Measurements from ENCODE around the gene EEF1AKMT3. TPM values are rescaled to one million over a fixed set of nuclear protein-coding genes. Genes with fewer than 3 reads are reported as not detected.

EEF1AKMT3 gene
- total RNA-seq, 4 donors from 2014 or later, result 1.9 to 6.7 (median 4.3) TPM

DNA sequence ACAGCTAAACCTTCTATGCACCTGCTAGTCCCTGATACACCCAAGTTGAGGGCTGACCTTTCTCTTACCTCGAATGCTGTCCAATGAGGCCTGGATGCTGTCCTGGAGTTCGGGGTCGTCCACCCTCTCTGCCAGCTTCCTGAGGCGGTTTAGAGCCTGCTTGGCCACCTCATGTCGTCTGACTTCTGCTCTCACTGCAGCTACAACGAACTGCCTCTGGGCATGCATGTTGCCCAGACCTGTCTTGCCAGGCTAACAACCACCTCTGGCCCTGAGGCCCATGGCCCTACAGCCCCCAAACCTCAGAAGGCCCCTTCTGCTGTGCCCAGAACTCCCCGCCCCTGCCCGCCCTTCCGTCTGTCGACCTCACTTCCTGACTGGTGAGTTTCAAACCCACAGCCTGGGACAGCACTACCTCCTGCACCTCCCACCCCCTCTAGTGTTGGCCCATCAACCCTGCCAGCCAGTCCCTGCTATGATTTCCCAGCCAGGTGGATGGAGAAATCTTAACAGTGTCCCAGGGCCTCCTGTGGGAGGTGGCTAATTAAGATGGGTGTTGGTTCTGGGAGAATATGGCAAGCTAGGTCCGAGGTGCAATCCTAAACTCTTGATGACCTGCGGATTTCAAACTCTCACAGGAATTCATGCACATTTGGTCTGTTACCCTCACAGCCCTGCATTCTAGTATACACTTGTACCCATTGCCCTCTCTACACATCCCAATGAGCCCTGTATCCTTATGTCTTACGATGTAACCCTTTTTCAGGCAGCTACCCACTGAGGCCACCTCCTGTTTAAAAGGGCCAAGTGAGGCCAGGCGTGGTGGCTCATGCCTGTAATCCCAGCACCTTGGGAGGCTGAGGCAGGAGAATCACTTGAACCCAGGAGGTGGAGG is 30.3 kb upstream of the EEF1AKMT3 start:
- DNase-seq, result peak; percentile 70
- intact Hi-C loops (cut with DNase I; ENCODE audit: low total_unique reads) (no loop called here), in situ Hi-C loops (cut with MboI; ENCODE audit: low pct_ligation_motif_present in 1 of 4, low pct_unique_long_range_greater_than_20kb in 1 of 4, low sequenced_read_pairs in 3 of 4) (no loop called here)
- Histone ChIP-seq H3K27me3 (peaks cover 36% of the 10 kb centered on the region), H3K9me3 (no peaks in the 10 kb centered on the region), H3K36me3 (peaks cover 0 to 3% (median under 1%) of the 10 kb centered on the region in 4 donors), H3K27ac (peak overlapping the region; percentile 7 to 67 (median 49)), H3K4me1 (peaks cover 19 to 42% (median 26%) of the 10 kb centered on the region in 4 donors), H3K4me3 (peak overlapping the region in 2 of 4 donors; percentile 21 to 37)
- 41 to 45% methylated on average over 5 to 14 of the region's 14 CpGs for WGBS, 2 donors (ENCODE audit: low coverage in 1 of 2)
- TF ChIP-seq, protein P1, sequence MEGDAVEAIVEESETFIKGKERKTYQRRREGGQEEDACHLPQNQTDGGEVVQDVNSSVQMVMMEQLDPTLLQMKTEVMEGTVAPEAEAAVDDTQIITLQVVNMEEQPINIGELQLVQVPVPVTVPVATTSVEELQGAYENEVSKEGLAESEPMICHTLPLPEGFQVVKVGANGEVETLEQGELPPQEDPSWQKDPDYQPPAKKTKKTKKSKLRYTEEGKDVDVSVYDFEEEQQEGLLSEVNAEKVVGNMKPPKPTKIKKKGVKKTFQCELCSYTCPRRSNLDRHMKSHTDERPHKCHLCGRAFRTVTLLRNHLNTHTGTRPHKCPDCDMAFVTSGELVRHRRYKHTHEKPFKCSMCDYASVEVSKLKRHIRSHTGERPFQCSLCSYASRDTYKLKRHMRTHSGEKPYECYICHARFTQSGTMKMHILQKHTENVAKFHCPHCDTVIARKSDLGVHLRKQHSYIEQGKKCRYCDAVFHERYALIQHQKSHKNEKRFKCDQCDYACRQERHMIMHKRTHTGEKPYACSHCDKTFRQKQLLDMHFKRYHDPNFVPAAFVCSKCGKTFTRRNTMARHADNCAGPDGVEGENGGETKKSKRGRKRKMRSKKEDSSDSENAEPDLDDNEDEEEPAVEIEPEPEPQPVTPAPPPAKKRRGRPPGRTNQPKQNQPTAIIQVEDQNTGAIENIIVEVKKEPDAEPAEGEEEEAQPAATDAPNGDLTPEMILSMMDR (IDR thresholded peaks at IDR 0.05), result peak in 1 of 5 experiments; percentile 10
- TF ChIP-seq POLR2AphosphoS5 (IDR thresholded peaks at IDR 0.05), result no peak

- Histone ChIP-seq H3K27ac (peak overlapping the region; percentile 93 to 96 (median 95)), H3K9me3 (no peaks in the 10 kb centered on the region), H3K36me3 (peaks cover 0 to 18% (median 6%) of the 10 kb centered on the region in 4 donors), H3K27me3 (peaks cover 19% of the 10 kb centered on the region), H3K4me3 (no peak overlapping the region), H3K4me1 (peaks cover 4 to 26% (median 9%) of the 10 kb centered on the region in 4 donors)
- intact Hi-C loops (cut with DNase I; ENCODE audit: low total_unique reads) (no loop called here), in situ Hi-C loops (cut with MboI; ENCODE audit: low pct_ligation_motif_present in 1 of 4, low pct_unique_long_range_greater_than_20kb in 1 of 4, low sequenced_read_pairs in 3 of 4) (no loop called here)
- TF ChIP-seq POLR2AphosphoS5 (IDR thresholded peaks at IDR 0.05) (no peak), POLR2A (IDR thresholded peaks at IDR 0.05) (no peak), EP300 (IDR thresholded peaks at IDR 0.05; ENCODE audit: low read depth) (no peak)
- TF ChIP-seq, protein P1 (IDR thresholded peaks at IDR 0.05), result no peak
- WGBS, 2 donors (ENCODE audit: low coverage in 1 of 2), result 69 to 78% methylated on average over 2 of the region's 2 CpGs
- DNase-seq, result no peak
These were observed 28.6 kb upstream of the EEF1AKMT3 start for GRCh38 chr12:57743769-57744168.

DNA sequence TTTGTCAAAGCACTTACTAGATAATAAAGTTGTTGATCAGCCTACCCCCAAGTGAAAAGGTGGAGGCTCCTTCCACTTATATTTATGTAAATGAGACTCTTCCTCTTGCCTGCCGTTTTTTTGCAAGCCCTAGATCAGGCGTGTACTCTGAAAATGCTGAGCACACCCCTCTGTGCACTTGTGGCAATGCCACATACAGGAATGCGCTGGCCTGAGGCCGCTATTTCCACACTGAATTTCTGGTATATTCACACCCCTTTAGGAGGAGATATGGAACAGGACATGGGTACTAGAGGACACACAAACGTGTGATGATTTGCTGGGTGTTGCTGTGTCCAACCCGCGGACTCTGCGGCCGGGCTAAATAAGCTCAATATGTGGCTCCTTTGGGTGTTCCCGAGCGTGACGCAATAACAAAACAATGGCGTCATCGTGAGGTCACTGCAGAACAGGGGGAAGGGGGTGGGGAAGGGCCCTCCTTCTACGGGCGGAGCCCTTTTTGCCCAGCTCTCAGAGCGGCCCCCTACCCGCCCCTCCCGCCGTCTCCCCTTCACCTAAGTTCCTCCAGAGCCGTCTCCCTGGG is 28.1 kb upstream of the EEF1AKMT3 start:
- 11% methylated on average over 21 of the region's 21 CpGs; no CpG with 5 or more reads in 1 of the 2 donors for whole genome bisulfite sequencing, 2 donors (ENCODE audit: low coverage in 1 of 2)
- intact Hi-C loops (cut with DNase I; ENCODE audit: low total_unique reads), result no loop called here

More for the DNA sequence above, 28.1 kb upstream of the EEF1AKMT3 start:
- H3K36me3 ChIP-seq, result peaks cover 0 to 23% (median 6%) of the 10 kb centered on the region in 4 donors
- H3K4me3 ChIP-seq, result peak overlapping the region; percentile 79 to 98 (median 89)
- peak overlapping the region; percentile 93 to 96 (median 95) for H3K27ac ChIP-seq
- in situ Hi-C loops (cut with MboI; ENCODE audit: low pct_ligation_motif_present in 1 of 4, low pct_unique_long_range_greater_than_20kb in 1 of 4, low sequenced_read_pairs in 3 of 4), result no loop called here
- peak; percentile 84 for DNase-seq
- H3K9me3 ChIP-seq, result no peaks in the 10 kb centered on the region
- TF ChIP-seq POLR2AphosphoS5 (IDR thresholded peaks at IDR 0.05) (no peak), EP300 (IDR thresholded peaks at IDR 0.05; ENCODE audit: low read depth) (no peak), POLR2A (IDR thresholded peaks at IDR 0.05) (no peak)
- TF ChIP-seq, protein P1 (IDR thresholded peaks at IDR 0.05), result no peak
- peaks cover 4 to 22% (median 9%) of the 10 kb centered on the region in 4 donors for H3K4me1 ChIP-seq
- H3K27me3 ChIP-seq, result peaks cover 14% of the 10 kb centered on the region
